ENCODE data around the gene PTPRM.

GRCh38 chr18:7607540-7608173 lies 40.5 kb downstream of the PTPRM start:
- TF ChIP-seq POLR2A (IDR thresholded peaks at IDR 0.05) = no peak
- no peak for TF ChIP-seq EP300 (IDR thresholded peaks at IDR 0.05; ENCODE audit: low read depth)
